Mesothelial cell of epicardium (in vitro differentiated cells): ENCODE results near the gene MYOC. TPM values are rescaled to one million over a fixed set of nuclear protein-coding genes. Genes with fewer than 3 reads are reported as not detected.
A peak's percentile ranks its signal among the peaks of the same experiment; 100 is the strongest.
"Not testable (repeated sequence)": the region's sequence is repeated elsewhere in the genome, so short reads cannot be mapped to it uniquely, and the experiment has no call there.

Experiments
- DNase-seq, 2 experiments: peaks; one replicate each; pipeline ENCODE4 v3.0.0; 2021; ENCODE audit warnings: low spot score in 2 of 2; ENCODE audit not compliant: unreplicated experiment in 2 of 2
- H3K27ac Mint-ChIP-seq: 2 replicates; pipeline ENCODE4 v1.8.0; 2021; ENCODE audit warnings: mixed read lengths
- H3K27me3 Mint-ChIP-seq: 2 replicates; pipeline ENCODE4 v1.8.0; 2021; ENCODE audit warnings: low read depth, mixed read lengths
- H3K36me3 Mint-ChIP-seq: 2 replicates; pipeline ENCODE4 v1.8.0; 2021; ENCODE audit warnings: mixed read lengths
- H3K4me1 Mint-ChIP-seq: 2 replicates; pipeline ENCODE4 v1.8.0; 2021; ENCODE audit warnings: mixed read lengths
- H3K4me3 Mint-ChIP-seq: 2 replicates; pipeline ENCODE4 v1.8.0; 2021; ENCODE audit warnings: mild to moderate bottlenecking, moderate library complexity, mixed read lengths
- H3K9me3 Mint-ChIP-seq: 2 replicates; pipeline ENCODE4 v1.8.0; 2021; ENCODE audit warnings: mixed read lengths
- total RNA-seq: library from RNA; stranded (reverse); gene quantifications from 3 replicates; pipeline ENCODE4 v1.2.1, GENCODE V29; 2021
- TF ChIP-seq, protein P1 (sequence below): fragments of 200-600 bp; sonication (generic); IDR thresholded peaks from one replicate; pipeline ENCODE4 v1.5.0; 2021; ENCODE audit warnings: antibody characterized with exemption; ENCODE audit not compliant: unreplicated experiment

The MYOC gene
- total RNA-seq, 1 donor from 2014 or later = 0.29 TPM

DNA sequence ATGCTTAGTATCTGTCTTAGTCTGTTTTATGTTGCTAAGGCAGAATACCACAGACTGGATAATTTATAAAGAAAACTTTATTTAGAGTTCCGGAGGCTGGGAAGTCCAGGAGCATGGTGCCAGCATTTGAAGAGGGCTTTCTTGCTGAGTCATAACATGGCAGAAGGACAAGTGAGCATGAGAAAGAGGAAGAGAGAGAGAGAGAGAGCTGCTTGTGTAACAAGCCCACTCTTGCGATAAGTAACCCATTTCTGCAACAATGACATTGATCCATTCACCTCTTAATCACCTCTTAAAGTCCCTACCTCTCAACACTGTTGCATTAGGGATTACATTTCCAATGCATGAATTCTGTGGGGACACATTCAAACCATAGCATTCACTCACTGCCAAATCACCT lies 42.1 kb downstream of the MYOC start:
- no peak for DNase-seq
- H3K36me3 Mint-ChIP-seq = no peaks in the 10 kb centered on the region
- no peak overlapping the region for H3K4me3 Mint-ChIP-seq
- TF ChIP-seq, protein P1, sequence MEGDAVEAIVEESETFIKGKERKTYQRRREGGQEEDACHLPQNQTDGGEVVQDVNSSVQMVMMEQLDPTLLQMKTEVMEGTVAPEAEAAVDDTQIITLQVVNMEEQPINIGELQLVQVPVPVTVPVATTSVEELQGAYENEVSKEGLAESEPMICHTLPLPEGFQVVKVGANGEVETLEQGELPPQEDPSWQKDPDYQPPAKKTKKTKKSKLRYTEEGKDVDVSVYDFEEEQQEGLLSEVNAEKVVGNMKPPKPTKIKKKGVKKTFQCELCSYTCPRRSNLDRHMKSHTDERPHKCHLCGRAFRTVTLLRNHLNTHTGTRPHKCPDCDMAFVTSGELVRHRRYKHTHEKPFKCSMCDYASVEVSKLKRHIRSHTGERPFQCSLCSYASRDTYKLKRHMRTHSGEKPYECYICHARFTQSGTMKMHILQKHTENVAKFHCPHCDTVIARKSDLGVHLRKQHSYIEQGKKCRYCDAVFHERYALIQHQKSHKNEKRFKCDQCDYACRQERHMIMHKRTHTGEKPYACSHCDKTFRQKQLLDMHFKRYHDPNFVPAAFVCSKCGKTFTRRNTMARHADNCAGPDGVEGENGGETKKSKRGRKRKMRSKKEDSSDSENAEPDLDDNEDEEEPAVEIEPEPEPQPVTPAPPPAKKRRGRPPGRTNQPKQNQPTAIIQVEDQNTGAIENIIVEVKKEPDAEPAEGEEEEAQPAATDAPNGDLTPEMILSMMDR = no peak
- H3K4me1 Mint-ChIP-seq = peaks cover 9% of the 10 kb centered on the region
- no peaks in the 10 kb centered on the region for H3K27me3 Mint-ChIP-seq
- no peaks in the 10 kb centered on the region for H3K9me3 Mint-ChIP-seq
- no peak overlapping the region for H3K27ac Mint-ChIP-seq

DNA sequence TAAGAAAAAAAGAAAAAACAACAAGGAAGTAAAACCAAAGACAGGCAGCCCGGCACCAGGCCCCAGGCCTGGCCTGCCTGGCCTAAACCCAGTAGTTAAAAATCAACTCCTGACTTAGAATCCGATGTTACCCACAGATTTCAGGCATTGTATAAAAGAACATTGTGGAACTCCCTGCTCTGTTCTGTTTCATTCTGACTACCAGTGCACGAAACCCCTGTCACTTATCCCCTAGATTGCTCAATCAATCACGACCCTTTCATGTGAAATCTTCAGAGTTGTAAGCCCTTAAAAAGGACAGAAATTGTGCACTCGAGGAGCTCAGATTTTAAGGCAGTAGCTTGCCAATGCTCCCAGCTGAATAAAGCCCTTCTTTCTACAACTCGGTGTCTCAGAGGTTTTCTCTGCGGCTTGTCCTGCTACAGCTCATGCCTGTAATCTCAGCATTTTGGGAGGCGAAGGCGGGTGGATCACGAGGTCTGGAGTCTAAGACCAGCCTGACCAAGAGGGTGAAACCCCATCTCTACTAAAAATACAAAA lies 46.0 kb downstream of the MYOC start:
- H3K4me3 Mint-ChIP-seq = no peak overlapping the region
- TF ChIP-seq, protein P1 = no peak
- H3K36me3 Mint-ChIP-seq = no peaks in the 10 kb centered on the region
- H3K4me1 Mint-ChIP-seq = peaks cover 12% of the 10 kb centered on the region
- H3K27me3 Mint-ChIP-seq = no peaks in the 10 kb centered on the region
- no peak for DNase-seq
- no peaks in the 10 kb centered on the region for H3K9me3 Mint-ChIP-seq
- H3K27ac Mint-ChIP-seq = peak overlapping the region; percentile 43

- Mint-ChIP-seq H3K4me1 (peaks cover 12% of the 10 kb centered on the region), H3K9me3 (peaks cover 14% of the 10 kb centered on the region)
- H3K27me3 Mint-ChIP-seq, DNase-seq, H3K36me3 Mint-ChIP-seq, H3K4me3 Mint-ChIP-seq, H3K27ac Mint-ChIP-seq: not testable (repeated sequence)
Measured at GRCh38 chr1:171603042-171603441, 49.4 kb downstream of the MYOC start.

- peaks cover 18% of the 10 kb centered on the region for H3K9me3 Mint-ChIP-seq
- no peaks in the 10 kb centered on the region for H3K27me3 Mint-ChIP-seq
- DNase-seq = no peak
- H3K4me1 Mint-ChIP-seq = peaks cover 6% of the 10 kb centered on the region
- H3K36me3 Mint-ChIP-seq = peaks cover 16% of the 10 kb centered on the region
- no peak overlapping the region for H3K27ac Mint-ChIP-seq
- TF ChIP-seq, protein P1 = no peak
- H3K4me3 Mint-ChIP-seq = no peak overlapping the region
Measured at GRCh38 chr1:171600862-171601261, 51.6 kb downstream of the MYOC start.

DNA sequence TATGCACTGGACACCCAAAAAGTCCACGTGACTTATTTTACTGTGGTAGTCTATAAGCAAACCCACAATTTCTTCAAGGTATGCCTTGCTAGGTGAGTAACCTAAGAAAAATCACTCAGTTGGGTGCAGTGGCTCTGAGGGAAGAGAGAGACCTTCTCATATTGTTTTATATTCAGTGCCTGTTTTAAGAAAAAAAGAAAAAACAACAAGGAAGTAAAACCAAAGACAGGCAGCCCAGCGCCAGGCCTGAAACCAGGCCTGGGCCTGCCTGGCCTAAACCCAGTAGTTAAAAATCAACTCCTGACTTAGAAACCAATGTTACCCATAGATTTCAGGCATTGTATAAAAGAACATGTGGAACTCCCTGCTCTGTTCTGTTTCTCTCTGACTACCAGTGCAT lies 52.2 kb downstream of the MYOC start:
- H3K4me3 Mint-ChIP-seq, H3K4me1 Mint-ChIP-seq, H3K27me3 Mint-ChIP-seq, H3K27ac Mint-ChIP-seq, DNase-seq: not testable (repeated sequence)
- Mint-ChIP-seq H3K36me3 (peaks cover 16% of the 10 kb centered on the region), H3K9me3 (peaks cover 18% of the 10 kb centered on the region)

- Mint-ChIP-seq H3K27ac (no peak overlapping the region), H3K36me3 (peaks cover 26% of the 10 kb centered on the region), H3K4me1 (no peaks in the 10 kb centered on the region), H3K9me3 (peaks cover 18% of the 10 kb centered on the region), H3K27me3 (no peaks in the 10 kb centered on the region), H3K4me3 (no peak overlapping the region)
- TF ChIP-seq, protein P1 = no peak
- no peak for DNase-seq
Measured at GRCh38 chr1:171597203-171597602, 55.3 kb downstream of the MYOC start.

DNA sequence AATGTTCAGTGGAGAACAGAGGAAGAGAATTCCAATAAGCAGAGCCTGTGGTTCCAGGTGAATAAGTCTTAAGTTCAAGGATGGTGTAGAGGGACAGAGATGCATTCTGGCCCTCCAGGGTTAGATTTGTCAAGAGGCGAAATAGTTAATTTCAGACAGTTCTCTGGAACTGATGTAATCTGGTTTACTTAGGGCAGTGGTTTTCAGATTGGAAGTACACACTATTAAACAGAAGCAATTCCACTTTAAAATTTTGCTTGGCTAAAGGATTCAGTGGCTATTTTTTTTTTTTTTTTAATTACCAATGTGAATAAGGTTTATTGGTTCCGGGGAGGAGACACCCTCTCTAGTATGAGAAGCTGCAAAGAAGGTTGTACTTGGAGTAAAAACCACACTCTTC lies 55.8 kb downstream of the MYOC start:
- H3K9me3 Mint-ChIP-seq = peaks cover 18% of the 10 kb centered on the region
- H3K27ac Mint-ChIP-seq = no peak overlapping the region
- no peak for DNase-seq
- TF ChIP-seq, protein P1 = no peak
- H3K36me3 Mint-ChIP-seq = peaks cover 28% of the 10 kb centered on the region
- H3K4me1 Mint-ChIP-seq = no peaks in the 10 kb centered on the region
- no peaks in the 10 kb centered on the region for H3K27me3 Mint-ChIP-seq
- no peak overlapping the region for H3K4me3 Mint-ChIP-seq
